ENCODE data around the gene PATZ1. TPM values are rescaled to one million over a fixed set of nuclear protein-coding genes. Genes with fewer than 3 reads are reported as not detected.

PATZ1 gene
- total RNA-seq, 1 experiment from 2014 or later: 31.3 TPM

DNA sequence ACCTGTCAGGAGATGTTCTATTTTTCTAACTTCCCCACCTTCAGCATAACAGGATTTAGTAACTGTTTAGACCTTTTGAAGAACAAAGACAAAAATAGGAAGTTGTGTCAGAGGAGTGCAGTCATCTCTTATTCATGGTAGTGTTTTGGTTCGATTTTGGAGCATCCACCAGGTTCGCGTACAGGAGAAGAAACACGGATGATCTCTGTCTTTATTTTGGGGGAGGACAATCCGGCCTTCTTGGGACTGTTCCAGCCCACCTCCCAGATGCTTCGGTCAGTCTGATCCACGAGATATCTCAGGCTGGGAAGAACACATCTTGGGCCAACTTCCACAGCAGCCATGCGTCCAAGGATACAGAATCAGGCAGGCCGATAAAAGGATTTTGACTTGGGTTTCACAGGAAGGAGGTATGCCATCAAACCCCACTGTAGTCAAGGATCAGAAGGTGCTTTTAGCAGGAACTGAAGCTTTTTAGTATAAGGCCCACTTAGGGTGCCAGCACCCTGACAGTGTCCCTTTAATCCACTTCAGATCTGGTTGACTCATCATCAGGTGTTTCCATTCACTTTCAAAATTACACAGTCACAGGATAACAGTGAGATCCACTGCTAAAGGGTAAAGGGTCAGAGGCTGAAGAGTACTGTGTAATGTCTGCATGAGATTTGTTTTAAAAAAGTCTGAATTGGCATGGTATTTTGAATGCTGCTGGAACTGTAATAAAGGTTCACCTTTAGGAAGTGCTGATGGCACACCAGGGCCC lies 16.5 kb downstream of the PATZ1 start:
- Histone ChIP-seq H3K36me3 (ENCODE audit: low read depth, low read length) (peaks cover 18% of the 10 kb centered on the region; the same call in 1 of the 2 replicates), H3K4me3 (ENCODE audit: low read length) (no peak overlapping the region), H3K4me1 (ENCODE audit: insufficient read depth, low read length) (no peaks in the 10 kb centered on the region; the same call in 1 of the 2 replicates), H3K79me2 (ENCODE audit: low read length) (no peaks in the 10 kb centered on the region), H3K27ac (ENCODE audit: low read length) (no peak overlapping the region), H3F3A (ENCODE audit: low read length, unreplicated experiment) (no peaks in the 10 kb centered on the region), H3K9ac (ENCODE audit: low read length) (no peak overlapping the region), H3K27me3 (ENCODE audit: low read length) (no peaks in the 10 kb centered on the region), H3K9me2 (replicated peaks; ENCODE audit: low read length) (no peaks in the 10 kb centered on the region), H3K9me3 (ENCODE audit: low read length) (no peaks in the 10 kb centered on the region), H3K4me2 (ENCODE audit: low read length) (no peak overlapping the region), H2AFZ (ENCODE audit: low read length) (no peak overlapping the region), H4K20me1 (ENCODE audit: low read length) (no peaks in the 10 kb centered on the region)
- BruUV-seq (replicated peaks): no TSS peak
- ATAC-seq: no peak
- TF ChIP-seq EZH2 (IDR thresholded peaks at IDR 0.05; ENCODE audit: low read length, unreplicated experiment) (no peak), EZH2phosphoT487 (IDR thresholded peaks at IDR 0.05; ENCODE audit: borderline replicate concordance, low read length) (no peak)
- TF ChIP-seq, protein P1, sequence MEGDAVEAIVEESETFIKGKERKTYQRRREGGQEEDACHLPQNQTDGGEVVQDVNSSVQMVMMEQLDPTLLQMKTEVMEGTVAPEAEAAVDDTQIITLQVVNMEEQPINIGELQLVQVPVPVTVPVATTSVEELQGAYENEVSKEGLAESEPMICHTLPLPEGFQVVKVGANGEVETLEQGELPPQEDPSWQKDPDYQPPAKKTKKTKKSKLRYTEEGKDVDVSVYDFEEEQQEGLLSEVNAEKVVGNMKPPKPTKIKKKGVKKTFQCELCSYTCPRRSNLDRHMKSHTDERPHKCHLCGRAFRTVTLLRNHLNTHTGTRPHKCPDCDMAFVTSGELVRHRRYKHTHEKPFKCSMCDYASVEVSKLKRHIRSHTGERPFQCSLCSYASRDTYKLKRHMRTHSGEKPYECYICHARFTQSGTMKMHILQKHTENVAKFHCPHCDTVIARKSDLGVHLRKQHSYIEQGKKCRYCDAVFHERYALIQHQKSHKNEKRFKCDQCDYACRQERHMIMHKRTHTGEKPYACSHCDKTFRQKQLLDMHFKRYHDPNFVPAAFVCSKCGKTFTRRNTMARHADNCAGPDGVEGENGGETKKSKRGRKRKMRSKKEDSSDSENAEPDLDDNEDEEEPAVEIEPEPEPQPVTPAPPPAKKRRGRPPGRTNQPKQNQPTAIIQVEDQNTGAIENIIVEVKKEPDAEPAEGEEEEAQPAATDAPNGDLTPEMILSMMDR (conservative IDR thresholded peaks at IDR 0.05; ENCODE audit: low read depth, low read length): no peak
- no peak for DNase-seq
- POLR2A ChIA-PET (ENCODE audit: unreplicated experiment): no interaction called here
- CTCF ChIA-PET: no interaction called here
- intact Hi-C loops (cut with micrococcal nuclease): no loop called here

DNA sequence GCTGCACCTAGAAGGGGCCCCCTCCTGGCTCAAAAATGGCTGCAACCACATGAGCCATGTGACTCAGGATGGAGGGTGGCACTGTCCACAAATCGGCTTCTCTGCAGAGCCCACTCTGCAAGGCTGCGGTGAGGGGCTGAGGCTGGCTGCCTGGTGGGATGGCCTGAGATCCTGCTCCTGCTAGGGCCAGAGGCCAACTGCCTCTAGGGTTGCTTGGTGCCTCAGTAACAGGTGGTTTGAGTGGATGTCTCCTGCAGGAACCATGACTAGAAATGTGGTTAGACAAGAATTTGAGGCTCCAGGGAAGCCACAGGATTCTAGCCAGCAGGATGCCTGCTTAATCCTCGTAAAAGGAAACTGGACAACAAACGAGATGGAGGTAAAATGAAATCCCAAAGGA lies 17.1 kb downstream of the PATZ1 start:
- Histone ChIP-seq H3K36me3 (ENCODE audit: low read depth, low read length) (peaks cover 12% of the 10 kb centered on the region; the same call in 1 of the 2 replicates), H3K4me3 (ENCODE audit: low read length) (no peak overlapping the region), H3F3A (ENCODE audit: low read length, unreplicated experiment) (no peaks in the 10 kb centered on the region), H4K20me1 (ENCODE audit: low read length) (no peaks in the 10 kb centered on the region), H2AFZ (ENCODE audit: low read length) (no peak overlapping the region), H3K9me3 (ENCODE audit: low read length) (no peaks in the 10 kb centered on the region), H3K27me3 (ENCODE audit: low read length) (no peaks in the 10 kb centered on the region), H3K4me2 (ENCODE audit: low read length) (no peak overlapping the region), H3K9ac (ENCODE audit: low read length) (no peak overlapping the region), H3K79me2 (ENCODE audit: low read length) (no peaks in the 10 kb centered on the region), H3K27ac (ENCODE audit: low read length) (no peak overlapping the region), H3K4me1 (ENCODE audit: insufficient read depth, low read length) (no peaks in the 10 kb centered on the region; the same call in 1 of the 2 replicates), H3K9me2 (replicated peaks; ENCODE audit: low read length) (no peaks in the 10 kb centered on the region)
- intact Hi-C loops (cut with micrococcal nuclease): no loop called here
- POLR2A ChIA-PET (ENCODE audit: unreplicated experiment): no interaction called here
- no peak for ATAC-seq
- CTCF ChIA-PET: no interaction called here
- TF ChIP-seq EZH2phosphoT487 (IDR thresholded peaks at IDR 0.05; ENCODE audit: borderline replicate concordance, low read length) (no peak), EZH2 (IDR thresholded peaks at IDR 0.05; ENCODE audit: low read length, unreplicated experiment) (no peak)
- TF ChIP-seq, protein P1 (conservative IDR thresholded peaks at IDR 0.05; ENCODE audit: low read depth, low read length): no peak
- DNase-seq: no peak
- no TSS peak for BruUV-seq (replicated peaks)

- H2AFZ ChIP-seq (ENCODE audit: low read length): no peak overlapping the region
- BruUV-seq (replicated peaks): no TSS peak
- no peak overlapping the region for H3K4me2 ChIP-seq (ENCODE audit: low read length)
- H3K9me2 ChIP-seq (replicated peaks; ENCODE audit: low read length): no peaks in the 10 kb centered on the region
- no peaks in the 10 kb centered on the region; the same call in 1 of the 2 replicates for H3K4me1 ChIP-seq (ENCODE audit: insufficient read depth, low read length)
- H3K36me3 ChIP-seq (ENCODE audit: low read depth, low read length): peaks cover 12% of the 10 kb centered on the region; the same call in 1 of the 2 replicates
- H3K9me3 ChIP-seq (ENCODE audit: low read length): no peaks in the 10 kb centered on the region
- POLR2A ChIA-PET (ENCODE audit: unreplicated experiment): no interaction called here
- ATAC-seq (no peak), DNase-seq (no peak)
- H3K9ac ChIP-seq (ENCODE audit: low read length): no peak overlapping the region
- no peak overlapping the region for H3K4me3 ChIP-seq (ENCODE audit: low read length)
- no peak overlapping the region for H3K27ac ChIP-seq (ENCODE audit: low read length)
- H4K20me1 ChIP-seq (ENCODE audit: low read length): no peaks in the 10 kb centered on the region
- CTCF ChIA-PET: no interaction called here
- intact Hi-C loops (cut with micrococcal nuclease): no loop called here
- TF ChIP-seq, protein P1 (conservative IDR thresholded peaks at IDR 0.05; ENCODE audit: low read depth, low read length): no peak
- TF ChIP-seq EZH2phosphoT487 (IDR thresholded peaks at IDR 0.05; ENCODE audit: borderline replicate concordance, low read length) (no peak), EZH2 (IDR thresholded peaks at IDR 0.05; ENCODE audit: low read length, unreplicated experiment) (no peak)
- H3K27me3 ChIP-seq (ENCODE audit: low read length): no peaks in the 10 kb centered on the region
- no peaks in the 10 kb centered on the region for H3K79me2 ChIP-seq (ENCODE audit: low read length)
- H3F3A ChIP-seq (ENCODE audit: low read length, unreplicated experiment): no peaks in the 10 kb centered on the region
These were observed 17.6 kb downstream of the PATZ1 start for GRCh38 chr22:31328544-31328960.

Data from PC-3 (cell line).